LHCN-M2 (cell line): ENCODE data around the gene CEMP1. TPM values are rescaled to one million over a fixed set of nuclear protein-coding genes. Genes with fewer than 3 reads are reported as not detected.
A peak's percentile ranks its signal among the peaks of the same experiment; 100 is the strongest.
"Not testable (repeated sequence)": the region's sequence is repeated elsewhere in the genome, so short reads cannot be mapped to it uniquely, and the experiment has no call there.

Experiments used
- DNase-seq: peaks from one replicate; pipeline ENCODE4 v3.0.0-alpha.2; 2012; ENCODE audit warnings: low read depth
- total RNA-seq: library from RNA; depleted of rRNA; stranded (reverse); fragments of >200 nt; gene quantifications from 2 replicates; pipeline ENCODE4 v1.2.3, GENCODE V29; 2014

Gene CEMP1
- total RNA-seq, 1 experiment from 2014 or later: not detected

- peak; percentile 91 for DNase-seq
These were observed 6.5 kb upstream of the CEMP1 start, which contains the start of gene PDPK1 for GRCh38 chr16:2537451-2538379. Gene PDPK1, plus strand, starts transcription at chr16:2538021. Its CDS starts 92 bp downstream, at chr16:2538113.

- DNase-seq: peak; percentile 77
These were observed 4.4 kb upstream of the CEMP1 start for GRCh38 chr16:2535625-2536013.

GRCh38 chr16:2534335-2534734, 3.1 kb upstream of the CEMP1 start:
- not testable (repeated sequence) for DNase-seq

- DNase-seq: no peak
These were observed 2.7 kb upstream of the CEMP1 start for GRCh38 chr16:2533912-2534311.

- DNase-seq: not testable (repeated sequence)
These were observed 2.0 kb upstream of the CEMP1 start for GRCh38 chr16:2533142-2533755.

GRCh38 chr16:2532494-2533141, 1.4 kb upstream of the CEMP1 start:
- peak; percentile 25 for DNase-seq

GRCh38 chr16:2531696-2532493, 687 bp upstream of the CEMP1 start:
- DNase-seq: peak; percentile 96

- DNase-seq: no peak
These were observed 434 bp downstream of the CEMP1 start for GRCh38 chr16:2530629-2531318.

GRCh38 chr16:2529961-2530628, 1.1 kb downstream of the CEMP1 start:
- no peak for DNase-seq

GRCh38 chr16:2529061-2529931, 1.9 kb downstream of the CEMP1 start:
- no peak for DNase-seq

- DNase-seq: no peak
These were observed 2.8 kb downstream of the CEMP1 start for GRCh38 chr16:2528161-2529060.

- no peak for DNase-seq
These were observed 3.5 kb downstream of the CEMP1 start for GRCh38 chr16:2527784-2528100.

GRCh38 chr16:2527071-2527783, 4.0 kb downstream of the CEMP1 start:
- DNase-seq: no peak

GRCh38 chr16:2526135-2526534, 5.1 kb downstream of the CEMP1 start:
- DNase-seq: no peak

- no peak for DNase-seq
These were observed 6.8 kb downstream of the CEMP1 start for GRCh38 chr16:2524339-2524938.

GRCh38 chr16:2523801-2524231, 7.4 kb downstream of the CEMP1 start:
- no peak for DNase-seq
